ENCODE results near the gene FPR2.

The FPR2 gene, protein sequence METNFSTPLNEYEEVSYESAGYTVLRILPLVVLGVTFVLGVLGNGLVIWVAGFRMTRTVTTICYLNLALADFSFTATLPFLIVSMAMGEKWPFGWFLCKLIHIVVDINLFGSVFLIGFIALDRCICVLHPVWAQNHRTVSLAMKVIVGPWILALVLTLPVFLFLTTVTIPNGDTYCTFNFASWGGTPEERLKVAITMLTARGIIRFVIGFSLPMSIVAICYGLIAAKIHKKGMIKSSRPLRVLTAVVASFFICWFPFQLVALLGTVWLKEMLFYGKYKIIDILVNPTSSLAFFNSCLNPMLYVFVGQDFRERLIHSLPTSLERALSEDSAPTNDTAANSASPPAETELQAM

DNA sequence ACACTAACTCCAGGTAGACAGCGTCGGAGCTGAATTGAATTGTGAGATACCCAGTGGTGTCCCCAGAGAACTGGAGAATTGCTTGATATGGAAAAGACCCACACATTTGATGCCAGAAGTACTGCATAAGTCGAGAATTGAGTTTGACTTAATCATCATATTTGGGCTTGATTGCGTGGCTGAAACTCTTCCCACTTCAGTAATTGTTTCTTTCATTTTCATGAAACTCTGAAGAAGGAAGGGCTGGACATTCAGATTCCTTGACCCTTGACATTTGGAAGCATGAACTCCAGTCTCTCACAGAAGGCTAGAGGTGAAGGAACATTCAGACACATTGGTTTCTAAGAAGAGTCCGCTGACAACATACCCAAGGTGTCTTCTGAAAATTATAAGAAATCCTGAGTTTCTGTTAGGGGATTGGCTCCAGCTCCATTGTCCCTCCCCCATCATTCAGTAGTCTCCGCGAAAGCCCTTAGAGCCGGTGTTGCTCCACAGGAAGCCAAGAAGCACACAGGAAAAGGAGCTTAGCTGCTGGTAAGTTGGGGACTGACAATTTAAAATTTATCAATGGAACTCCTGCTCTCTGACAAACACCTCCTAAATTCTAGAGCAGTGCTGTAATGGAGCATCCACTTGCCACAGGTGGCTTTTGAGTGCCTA, at the start of gene FPR2:
Gene FPR2 (plus strand): TSS at position 484 of the 660 bp plus-strand sequence. CDS start 7,479 bp downstream, outside the sequence.
- TF ChIP-seq FOXK2 (IDR thresholded peaks at IDR 0.05) (no peak), NFRKB (IDR thresholded peaks at IDR 0.05) (no peak), FOXA1 (IDR thresholded peaks at IDR 0.05) (no peak), ZNF384 (IDR thresholded peaks at IDR 0.05) (no peak), CTBP1 (IDR thresholded peaks at IDR 0.05; ENCODE audit: borderline replicate concordance) (no peak), TARDBP (IDR thresholded peaks at IDR 0.05) (no peak), ELF4 (IDR thresholded peaks at IDR 0.05) (no peak), SP1 (IDR thresholded peaks at IDR 0.05) (no peak), ARNT (IDR thresholded peaks at IDR 0.05) (no peak), HDGF (IDR thresholded peaks at IDR 0.05; ENCODE audit: borderline replicate concordance) (no peak), LEF1 (IDR thresholded peaks at IDR 0.05; ENCODE audit: borderline replicate concordance) (no peak), FOXM1 (IDR thresholded peaks at IDR 0.05; ENCODE audit: borderline replicate concordance) (no peak), BHLHE40 (IDR thresholded peaks at IDR 0.05; ENCODE audit: borderline replicate concordance) (no peak), SUZ12 (IDR thresholded peaks at IDR 0.05) (no peak), L3MBTL2 (conservative IDR thresholded peaks at IDR 0.05) (no peak)
- TF ChIP-seq, protein P1, sequence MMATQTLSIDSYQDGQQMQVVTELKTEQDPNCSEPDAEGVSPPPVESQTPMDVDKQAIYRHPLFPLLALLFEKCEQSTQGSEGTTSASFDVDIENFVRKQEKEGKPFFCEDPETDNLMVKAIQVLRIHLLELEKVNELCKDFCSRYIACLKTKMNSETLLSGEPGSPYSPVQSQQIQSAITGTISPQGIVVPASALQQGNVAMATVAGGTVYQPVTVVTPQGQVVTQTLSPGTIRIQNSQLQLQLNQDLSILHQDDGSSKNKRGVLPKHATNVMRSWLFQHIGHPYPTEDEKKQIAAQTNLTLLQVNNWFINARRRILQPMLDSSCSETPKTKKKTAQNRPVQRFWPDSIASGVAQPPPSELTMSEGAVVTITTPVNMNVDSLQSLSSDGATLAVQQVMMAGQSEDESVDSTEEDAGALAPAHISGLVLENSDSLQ (IDR thresholded peaks at IDR 0.05), result no peak

DNA sequence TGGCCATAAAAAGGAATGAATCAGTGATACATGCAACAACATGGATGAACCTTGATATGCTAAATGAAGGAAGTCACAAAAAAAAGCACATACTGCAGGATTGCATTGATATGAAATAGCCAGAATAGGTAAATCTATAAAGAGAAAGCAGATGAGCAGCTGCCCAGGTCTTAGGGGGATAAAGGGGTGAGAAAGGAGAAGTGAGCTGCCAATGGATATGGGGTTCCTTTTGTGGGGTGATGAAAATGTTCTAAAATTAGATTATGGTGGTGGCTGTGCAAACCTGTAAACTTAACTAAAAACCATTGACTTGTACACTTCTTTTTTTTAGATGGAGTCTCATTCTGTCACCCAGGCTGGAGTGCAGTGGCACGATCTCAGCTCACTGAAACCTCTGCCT, 49.3 kb upstream of the FPR2 start:
- CTCF ChIA-PET, result no interaction called here
- POLR2A ChIA-PET, result no interaction called here
- TF ChIP-seq TARDBP (IDR thresholded peaks at IDR 0.05) (no peak), L3MBTL2 (conservative IDR thresholded peaks at IDR 0.05) (no peak), CTBP1 (IDR thresholded peaks at IDR 0.05; ENCODE audit: borderline replicate concordance) (no peak), FOXA1 (IDR thresholded peaks at IDR 0.05) (no peak), FOXK2 (IDR thresholded peaks at IDR 0.05) (no peak), SUZ12 (IDR thresholded peaks at IDR 0.05) (no peak), LEF1 (IDR thresholded peaks at IDR 0.05; ENCODE audit: borderline replicate concordance) (no peak), HDGF (IDR thresholded peaks at IDR 0.05; ENCODE audit: borderline replicate concordance) (no peak), ARNT (IDR thresholded peaks at IDR 0.05) (no peak), ELF4 (IDR thresholded peaks at IDR 0.05) (no peak), FOXM1 (IDR thresholded peaks at IDR 0.05; ENCODE audit: borderline replicate concordance) (no peak), ZNF384 (IDR thresholded peaks at IDR 0.05) (no peak), BHLHE40 (IDR thresholded peaks at IDR 0.05; ENCODE audit: borderline replicate concordance) (no peak), NFRKB (IDR thresholded peaks at IDR 0.05) (no peak)
- TF ChIP-seq, protein P1 (IDR thresholded peaks at IDR 0.05), result no peak

More for the DNA sequence above, at the start of gene FPR2:
- ChIA-PET POLR2A (no interaction called here), CTCF (no interaction called here)
- no peak for DNase-seq (ENCODE audit: extremely low spot score)

DNA sequence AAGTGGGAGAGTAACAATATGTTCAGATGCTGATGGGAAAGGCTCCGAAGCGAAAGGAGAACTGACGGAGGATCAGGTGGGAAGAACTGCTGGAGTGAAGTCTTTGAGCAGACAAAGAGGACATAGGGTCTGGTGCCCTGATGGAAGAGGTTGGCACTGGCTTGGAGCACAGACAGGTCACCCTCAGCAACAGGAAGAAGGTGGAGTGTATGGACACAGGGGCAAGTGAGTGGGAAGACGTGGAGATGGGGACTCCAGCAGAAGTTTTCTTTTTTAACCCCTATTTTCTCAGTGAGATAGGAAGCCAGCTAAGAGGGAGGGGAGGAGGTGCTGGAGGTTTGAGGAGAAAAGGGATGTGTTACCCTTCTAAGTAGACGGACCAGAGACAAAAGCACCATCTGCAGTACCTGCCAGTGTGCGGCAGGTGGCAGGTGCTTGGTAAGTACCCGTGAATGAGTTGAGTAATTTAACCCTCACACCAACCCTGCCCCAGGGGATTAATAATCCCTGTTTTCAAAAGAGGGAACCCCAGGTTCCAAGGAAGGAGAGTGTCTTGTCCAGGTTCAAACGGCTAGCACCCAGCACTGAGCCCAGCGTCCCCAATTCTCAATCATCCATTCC, 48.4 kb upstream of the FPR2 start:
- no peak for TF ChIP-seq FOXM1 (IDR thresholded peaks at IDR 0.05; ENCODE audit: borderline replicate concordance)
- TF ChIP-seq, protein P1 (IDR thresholded peaks at IDR 0.05), result no peak
- no peak for TF ChIP-seq FOXK2 (IDR thresholded peaks at IDR 0.05)
- DNase-seq (ENCODE audit: extremely low spot score), result peak; percentile 50
- POLR2A ChIA-PET, result no interaction called here
- CTCF ChIA-PET, result no interaction called here

More for the DNA sequence above, 49.3 kb upstream of the FPR2 start:
- DNase-seq (ENCODE audit: extremely low spot score), result no peak

DNA sequence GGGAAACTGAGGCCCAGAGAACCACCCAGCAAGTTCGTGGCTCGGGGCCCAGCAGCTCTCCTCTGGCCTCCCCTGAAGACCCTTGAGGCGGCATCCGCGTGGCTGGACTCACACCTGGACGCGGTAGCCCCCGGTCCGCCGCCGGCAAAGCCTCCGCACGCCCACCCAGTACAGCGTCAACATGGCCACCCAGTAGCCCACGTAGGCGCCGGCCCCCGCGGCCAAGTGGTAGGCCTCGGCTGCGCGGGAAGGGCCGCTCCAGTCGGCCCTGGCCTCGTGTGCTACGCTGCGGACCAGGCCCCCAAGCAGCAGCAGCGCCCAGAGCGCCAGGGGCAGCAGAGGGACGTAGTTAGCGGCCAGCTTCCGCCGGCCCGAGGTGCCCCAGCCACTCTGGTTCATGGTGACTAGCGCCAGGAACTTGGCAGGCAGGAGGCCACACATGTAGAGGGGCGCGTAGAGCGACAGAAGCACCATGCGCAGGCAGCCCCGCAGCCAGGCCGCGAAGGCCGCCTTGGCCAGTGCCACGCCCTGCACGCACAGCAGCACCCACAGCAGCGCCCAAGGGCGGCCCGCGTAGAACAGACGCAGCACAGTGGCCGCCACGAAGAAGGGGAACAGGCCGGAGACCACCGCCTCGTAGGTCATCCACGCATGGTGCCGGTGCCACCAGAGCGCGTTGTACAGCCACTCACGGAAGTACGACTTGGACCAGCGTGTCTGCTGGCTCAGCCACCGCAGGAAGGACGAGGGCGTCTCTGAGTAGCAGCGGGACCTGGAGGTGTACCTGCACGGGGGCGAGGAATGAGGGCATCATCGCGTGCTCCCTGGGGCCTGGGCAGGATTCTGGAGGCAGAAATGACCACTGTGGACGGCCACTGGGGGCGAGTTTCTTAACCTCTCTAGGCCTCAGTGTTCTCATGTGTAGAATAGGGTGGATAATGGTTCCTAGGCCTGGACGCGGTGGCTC, 47.4 kb upstream of the FPR2 start:
- TF ChIP-seq CTBP1 (IDR thresholded peaks at IDR 0.05; ENCODE audit: borderline replicate concordance) (no peak), NFRKB (IDR thresholded peaks at IDR 0.05) (no peak), BHLHE40 (IDR thresholded peaks at IDR 0.05; ENCODE audit: borderline replicate concordance) (no peak), FOXM1 (IDR thresholded peaks at IDR 0.05; ENCODE audit: borderline replicate concordance) (no peak)
- CTCF ChIA-PET, result no interaction called here
- no peak for DNase-seq (ENCODE audit: extremely low spot score)
- POLR2A ChIA-PET, result no interaction called here

DNA sequence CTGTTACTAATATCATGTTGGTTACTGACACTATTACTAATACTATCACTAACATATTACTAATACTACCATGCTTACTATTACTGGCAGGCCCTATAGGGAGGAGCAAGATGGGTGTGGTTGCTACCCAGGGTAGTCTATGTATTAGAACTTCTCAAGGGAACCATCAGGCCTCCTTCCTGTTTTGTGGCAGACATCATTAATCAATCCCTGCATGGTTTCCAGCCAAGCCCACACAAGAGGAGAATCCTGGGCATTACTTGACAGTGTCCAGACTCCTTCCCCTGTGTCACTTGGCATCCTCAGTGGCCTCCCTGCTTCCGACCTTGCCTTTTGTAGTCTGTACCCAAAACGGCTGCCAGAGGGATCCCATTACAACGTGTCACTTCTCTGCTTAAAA, 46.1 kb upstream of the FPR2 start:
- ChIA-PET CTCF (no interaction called here), POLR2A (interaction anchor here (0.6 kb wide), 1 partner anchor 11 kb away, joined by 3 read pairs; no protein-coding TSS in a partner anchor)
- no peak for TF ChIP-seq SUZ12 (IDR thresholded peaks at IDR 0.05)
- TF ChIP-seq TARDBP (IDR thresholded peaks at IDR 0.05), result no peak
- TF ChIP-seq ELF4 (IDR thresholded peaks at IDR 0.05), result no peak
- TF ChIP-seq, protein P1 (IDR thresholded peaks at IDR 0.05), result no peak
- TF ChIP-seq NFRKB (IDR thresholded peaks at IDR 0.05), result no peak
- TF ChIP-seq BHLHE40 (IDR thresholded peaks at IDR 0.05; ENCODE audit: borderline replicate concordance), result no peak
- no peak for TF ChIP-seq ARNT (IDR thresholded peaks at IDR 0.05)
- no peak for TF ChIP-seq ZNF384 (IDR thresholded peaks at IDR 0.05)
- DNase-seq (ENCODE audit: extremely low spot score), result no peak

Measured in HEK293T (cell line).